Adrenal gland (tissue), 12 donors: Measurements from ENCODE around the gene GPR4. TPM values are rescaled to one million over a fixed set of nuclear protein-coding genes. Genes with fewer than 3 reads are reported as not detected.
"Not testable (repeated sequence)": the region's sequence is repeated elsewhere in the genome, so short reads cannot be mapped to it uniquely, and the experiment has no call there.

Experiments used
- DNase-seq, 7 donors: peaks; one replicate each; pipeline ENCODE4 v3.0.0-alpha.2; 2019 to 2020
- H3K27ac ChIP-seq, 5 donors: fragments of 200-600 bp; sonication (generic) in 4 of 5; 1 replicate in 3 of 5; 2 replicates in 2 of 5; pipeline versions ENCODE4 v1.5.1 to v1.8.0; 2016 to 2020; ENCODE audit warnings: mild to moderate bottlenecking in 1 of 5
- H3K27me3 ChIP-seq: fragments of 200-600 bp; 2 replicates; pipeline ENCODE4 v1.8.0; 2021
- H3K36me3 ChIP-seq, 2 donors: fragments of 200-600 bp; replicated peaks in 1 of 2; 1 replicate in 1 of 2; 2 replicates in 1 of 2; pipeline versions ENCODE4 v1.5.1 to v1.8.0; 2018 to 2022
- H3K4me1 ChIP-seq, 2 donors: fragments of 200-600 bp; replicated peaks in 1 of 2; 1 replicate in 1 of 2; 2 replicates in 1 of 2; pipeline versions ENCODE4 v1.5.1 to v1.8.0; 2018 to 2021
- H3K4me3 ChIP-seq, 4 donors: fragments of 200-600 bp; sonication (generic) in 3 of 4; one replicate each; pipeline ENCODE4 v1.5.1; 2016 to 2018
- H3K9me3 ChIP-seq, 3 donors: fragments of 200-600 bp; sonication (generic) in 1 of 3; replicated peaks in 1 of 3; 1 replicate in 2 of 3; 2 replicates in 1 of 3; pipeline versions ENCODE4 v1.5.1 to v1.8.0; 2016 to 2021
- POLR2A ChIP-seq, 2 donors: fragments of 450-650 bp; IDR thresholded peaks; one replicate each; pipeline ENCODE4 v1.6.1; 2017; ENCODE audit warnings: antibody characterized with exemption in 2 of 2, mild to moderate bottlenecking in 2 of 2, moderate library complexity in 1 of 2
- WGBS, 4 donors: extraction: QIAGEN DNeasy Blood & Tissue Kit in 2 of 4; methylation state at CpG; one replicate each; pipeline versions ENCODE4 v1.1.5 to v1.1.7; 2013 to 2017; 5-methylcytosine and 5-hydroxymethylcytosine counted together
- intact Hi-C, 2 donors: fragments of 100-400 bp; cut with DNase I; formaldehyde crosslinking; loops; one replicate each; pipeline versions ENCODE4 v1.14.1 to v1.15.0; 2022 to 2023
- polyA plus RNA-seq, 3 donors: library from polyadenylated mRNA; stranded (reverse); fragments of 200-250 nt in 2 of 3; fragments of 350-450 nt in 1 of 3; fragmentation: Illumina TruSeq in 1 of 3; extraction: RNeasy Lipid Tissue Mini Kit (QIAGEN cat#74804) in 1 of 3; gene quantifications; one replicate each; pipeline ENCODE4 v1.2.3, GENCODE V29; 2013 to 2014
- total RNA-seq, 9 donors: library from RNA; depleted of rRNA in 4 of 9; stranded (reverse); fragments of >200 nt in 4 of 9; fragments of 120-200 nt in 1 of 9; fragmentation: NEBNext Ultra II Directional in 1 of 9; extraction: Animal tissue kit (Norgen Biotek cat#: 25700) in 1 of 9; gene quantifications; one replicate each; pipeline versions ENCODE4 v1.1.0 to v1.2.4, GENCODE V29; 2013 to 2023
- TF ChIP-seq, protein P1 (sequence below), 6 experiments: fragments of 450-650 bp in 4 of 6; fragments of 200-600 bp in 2 of 6; sonication (generic) in 1 of 6; IDR thresholded peaks; 1 replicate in 5 of 6; 2 replicates in 1 of 6; pipeline versions ENCODE4 v1.5.1 to v1.8.0; 2016 to 2021; ENCODE audit warnings: antibody characterized with exemption in 6 of 6, mild to moderate bottlenecking in 2 of 6, moderate library complexity in 1 of 6
- donor health status: healthy with polysubstance abuse.
- donor health status: Bipolar disorder and iron deficiency.
- donor health status: DM: yes; HTN: yes; CAD: no.
- donor health status: DM: no; HTN: no; CAD: no.
- donor health status: DM: no; HTN: no; CAD: no.
- donor health status: DM: yes; HTN: yes; CAD: no.

GPR4 gene
- total and polyA plus RNA-seq, 12 donors = 0.55 to 11.3 (median 4.0) TPM

DNA sequence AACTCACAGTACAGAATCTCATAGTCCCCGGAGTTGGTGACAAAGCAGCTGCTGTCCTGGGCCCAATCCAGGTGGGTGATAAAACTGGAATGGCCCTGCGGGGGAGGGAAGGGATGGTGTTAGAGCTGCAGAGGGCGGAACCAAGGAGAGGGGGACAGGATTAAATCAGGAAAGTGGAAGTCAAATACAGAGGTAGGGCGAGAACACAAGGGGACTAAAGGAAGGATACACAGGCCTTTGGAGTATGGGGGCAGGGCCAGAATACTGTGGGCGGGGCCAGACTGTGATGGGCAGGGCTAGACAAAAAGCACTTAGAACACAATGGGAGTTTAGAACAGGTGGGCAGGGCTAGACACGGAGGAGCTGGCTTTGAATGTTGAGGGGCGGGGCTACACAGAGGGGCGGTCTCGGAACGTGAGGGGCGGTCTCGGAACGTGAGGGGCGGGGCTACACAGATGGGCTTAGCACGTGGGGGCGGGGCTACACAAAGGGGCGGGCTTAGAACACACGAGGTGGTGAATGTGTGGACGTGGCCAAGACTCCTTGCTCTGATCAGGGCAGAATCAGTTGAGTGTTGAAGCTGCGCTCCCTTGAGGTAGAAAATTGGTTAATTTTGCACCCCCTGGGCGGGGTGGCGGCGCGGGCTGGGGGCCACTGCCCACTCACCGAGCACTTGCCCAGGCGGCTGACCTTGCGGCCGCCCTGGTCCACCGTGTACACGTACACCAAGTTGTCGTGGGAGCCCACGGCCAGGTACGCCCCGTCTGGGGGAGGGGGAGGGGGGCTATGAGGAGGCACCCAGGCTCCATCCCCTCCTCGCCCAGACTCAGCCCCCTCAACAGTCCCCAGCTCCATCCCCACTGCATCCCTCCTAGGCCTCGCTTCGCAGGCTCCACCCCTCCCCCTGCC lies 14.0 kb upstream of the GPR4 start:
- Histone ChIP-seq H3K9me3 (no peaks in the 10 kb centered on the region), H3K27me3 (no peaks in the 10 kb centered on the region), H3K4me3 (no peak overlapping the region), H3K4me1 (peaks cover 0 to 9% of the 10 kb centered on the region in 2 donors), H3K36me3 (peaks cover 0 to 68% of the 10 kb centered on the region in 2 donors), H3K27ac (peak overlapping the region in 3 of 5 donors; percentile 19 to 80 (median 79))
- peak; percentile 91 to 97 (median 95) for DNase-seq
- TF ChIP-seq, protein P1, sequence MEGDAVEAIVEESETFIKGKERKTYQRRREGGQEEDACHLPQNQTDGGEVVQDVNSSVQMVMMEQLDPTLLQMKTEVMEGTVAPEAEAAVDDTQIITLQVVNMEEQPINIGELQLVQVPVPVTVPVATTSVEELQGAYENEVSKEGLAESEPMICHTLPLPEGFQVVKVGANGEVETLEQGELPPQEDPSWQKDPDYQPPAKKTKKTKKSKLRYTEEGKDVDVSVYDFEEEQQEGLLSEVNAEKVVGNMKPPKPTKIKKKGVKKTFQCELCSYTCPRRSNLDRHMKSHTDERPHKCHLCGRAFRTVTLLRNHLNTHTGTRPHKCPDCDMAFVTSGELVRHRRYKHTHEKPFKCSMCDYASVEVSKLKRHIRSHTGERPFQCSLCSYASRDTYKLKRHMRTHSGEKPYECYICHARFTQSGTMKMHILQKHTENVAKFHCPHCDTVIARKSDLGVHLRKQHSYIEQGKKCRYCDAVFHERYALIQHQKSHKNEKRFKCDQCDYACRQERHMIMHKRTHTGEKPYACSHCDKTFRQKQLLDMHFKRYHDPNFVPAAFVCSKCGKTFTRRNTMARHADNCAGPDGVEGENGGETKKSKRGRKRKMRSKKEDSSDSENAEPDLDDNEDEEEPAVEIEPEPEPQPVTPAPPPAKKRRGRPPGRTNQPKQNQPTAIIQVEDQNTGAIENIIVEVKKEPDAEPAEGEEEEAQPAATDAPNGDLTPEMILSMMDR (IDR thresholded peaks at IDR 0.05) = no peak
- TF ChIP-seq POLR2A (IDR thresholded peaks at IDR 0.05) = no peak
- WGBS, 4 donors = 34 to 49% (median 39%) methylated on average over 10 to 37 of the region's 37 CpGs
- intact Hi-C loops = no loop called here

DNA sequence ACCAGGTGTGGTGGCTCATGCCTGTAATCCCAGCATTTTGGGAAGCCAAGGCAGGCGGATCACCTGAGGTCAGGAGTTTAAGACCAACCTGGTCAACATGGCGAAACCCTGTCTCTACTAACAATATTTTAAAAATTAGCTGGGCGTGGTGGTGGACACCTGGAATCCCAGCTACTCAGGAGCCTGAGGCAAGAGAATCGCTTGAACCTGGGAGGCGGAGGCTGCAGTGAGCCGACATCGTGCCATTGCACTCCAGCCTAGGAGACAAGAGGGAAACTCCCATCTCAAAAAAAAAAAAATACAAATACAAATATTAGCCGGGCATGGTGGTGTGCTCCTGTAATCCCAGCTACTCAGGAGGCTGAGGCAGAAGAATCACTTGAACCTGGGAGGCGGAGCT lies 13.0 kb upstream of the GPR4 start:
- 89 to 93% (median 91%) methylated on average over 6 to 9 of the region's 9 CpGs for WGBS, 4 donors
- H3K9me3 ChIP-seq, H3K27me3 ChIP-seq, H3K4me3 ChIP-seq, intact Hi-C loops, DNase-seq, H3K4me1 ChIP-seq: not testable (repeated sequence)
- Histone ChIP-seq H3K36me3 (peaks cover 0 to 69% of the 10 kb centered on the region in 2 donors), H3K27ac (peak overlapping the region in 2 of 5 donors; percentile 72 to 79)

DNA sequence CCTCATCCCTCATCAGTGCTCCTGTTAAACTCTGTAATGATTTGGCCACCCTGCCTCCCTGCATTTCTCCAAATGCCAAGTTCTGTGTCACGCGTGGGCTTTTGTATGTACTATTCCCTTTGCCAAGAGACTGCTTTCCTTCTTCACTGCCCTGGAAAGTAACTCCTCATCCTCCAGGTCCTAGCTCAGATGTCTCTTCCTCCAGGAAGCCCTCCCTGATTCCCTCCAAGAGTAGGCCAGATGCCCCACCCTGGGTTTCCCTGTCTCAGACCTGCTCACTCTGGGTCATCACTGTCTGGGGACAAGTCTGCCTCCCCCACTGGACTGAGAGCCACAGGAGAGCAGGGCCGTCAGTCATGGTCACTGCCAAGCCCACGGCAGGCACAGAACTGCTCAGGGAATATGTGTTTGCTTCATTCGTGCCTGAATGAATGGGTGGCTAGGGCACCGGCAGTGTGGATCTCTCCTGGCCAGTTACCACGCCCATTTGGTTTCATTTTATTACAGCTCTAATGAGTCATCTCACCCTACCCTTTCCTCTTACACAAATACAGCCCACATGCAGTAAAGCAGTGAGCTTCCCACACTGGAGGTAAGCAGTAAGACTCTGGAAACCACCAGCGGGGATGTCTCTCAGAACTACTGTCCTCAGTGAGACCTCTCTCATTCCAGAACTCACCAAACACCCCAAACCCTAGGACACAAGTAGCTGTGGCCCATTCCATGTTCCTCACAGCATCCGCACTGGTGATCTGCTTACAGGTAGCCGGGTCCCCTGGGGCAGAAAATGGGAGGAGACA lies 12.1 kb upstream of the GPR4 start:
- Histone ChIP-seq H3K9me3 (no peaks in the 10 kb centered on the region), H3K27ac (peak overlapping the region in 3 of 5 donors; percentile 60 to 79 (median 72)), H3K4me1 (peaks cover 0 to 9% of the 10 kb centered on the region in 2 donors), H3K27me3 (no peaks in the 10 kb centered on the region), H3K36me3 (peaks cover 0 to 66% of the 10 kb centered on the region in 2 donors), H3K4me3 (no peak overlapping the region)
- TF ChIP-seq, protein P1 (IDR thresholded peaks at IDR 0.05) = no peak
- TF ChIP-seq POLR2A (IDR thresholded peaks at IDR 0.05) = no peak
- intact Hi-C loops = no loop called here
- DNase-seq = peak in 5 of 7 donors; percentile 51 to 65 (median 58)
- 43 to 69% (median 53%) methylated on average over 7 to 10 of the region's 10 CpGs for WGBS, 4 donors

DNA sequence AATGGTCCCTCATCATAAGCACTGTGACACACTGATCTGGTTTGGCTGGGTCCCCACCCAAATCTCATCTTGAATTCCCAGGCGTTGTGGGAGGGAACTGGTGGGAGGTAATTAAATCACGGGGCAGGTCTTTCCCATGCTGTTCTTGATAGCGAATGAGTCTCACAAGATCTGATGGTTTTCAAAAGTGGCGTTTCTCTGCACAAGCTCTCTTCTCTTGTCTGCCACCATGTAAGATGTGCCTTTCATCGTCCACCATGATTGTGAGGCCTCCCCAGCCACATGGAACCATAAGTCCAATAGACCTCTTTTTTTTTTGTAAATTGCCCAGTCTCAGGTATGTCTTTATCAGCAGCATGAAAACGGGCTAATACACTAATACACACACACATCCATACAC lies 6.9 kb upstream of the GPR4 start:
- Histone ChIP-seq H3K27ac (no peak overlapping the region), H3K36me3 (peaks cover 0 to 44% of the 10 kb centered on the region in 2 donors), H3K4me1 (peaks cover 3 to 5% of the 10 kb centered on the region in 2 donors), H3K4me3 (no peak overlapping the region), H3K9me3 (no peaks in the 10 kb centered on the region), H3K27me3 (no peaks in the 10 kb centered on the region)
- no peak for DNase-seq
- no peak for TF ChIP-seq POLR2A (IDR thresholded peaks at IDR 0.05)
- TF ChIP-seq, protein P1 (IDR thresholded peaks at IDR 0.05) = no peak
- intact Hi-C loops = no loop called here
- 92 to 97% (median 94%) methylated on average over 6 of the region's 6 CpGs for WGBS, 4 donors
